Stimulated activated CD8-positive, alpha-beta memory T cell treated with anti-CD3 and anti-CD28 coated beads, Interleukin-15, amount 100 ng/mL, for 4 hours (primary cell): ENCODE data around the gene DONSON.

ENCODE experiments used
- DNase-seq, 2 donors: peaks; one replicate each; pipeline ENCODE4 v3.0.0-alpha.2; 2020; ENCODE audit warnings: low read depth in 2 of 2

DONSON gene

GRCh38 chr21:33561373-33561772, 27.1 kb downstream of the DONSON start:
- DNase-seq = no peak

GRCh38 chr21:33560965-33561364, 27.5 kb downstream of the DONSON start:
- no peak for DNase-seq

- no peak for DNase-seq
These were observed 28.7 kb downstream of the DONSON start for GRCh38 chr21:33559813-33560212.

GRCh38 chr21:33558777-33559421, 29.6 kb downstream of the DONSON start:
- no peak for DNase-seq

- no peak for DNase-seq
These were observed 31.0 kb downstream of the DONSON start for GRCh38 chr21:33557447-33557846.

GRCh38 chr21:33554982-33555344, 33.5 kb downstream of the DONSON start:
- no peak for DNase-seq

- no peak for DNase-seq
These were observed 34.1 kb downstream of the DONSON start for GRCh38 chr21:33554236-33554981.

GRCh38 chr21:33552999-33553598, 35.4 kb downstream of the DONSON start:
- DNase-seq = no peak

- DNase-seq = no peak
These were observed 36.1 kb downstream of the DONSON start for GRCh38 chr21:33552093-33552998.

GRCh38 chr21:33551664-33552063, 36.8 kb downstream of the DONSON start:
- DNase-seq = no peak

- DNase-seq = no peak
These were observed 37.5 kb downstream of the DONSON start for GRCh38 chr21:33550772-33551660.

GRCh38 chr21:33549848-33550771, 38.4 kb downstream of the DONSON start:
- DNase-seq = no peak

GRCh38 chr21:33546086-33546485, 42.4 kb downstream of the DONSON start:
- no peak for DNase-seq

GRCh38 chr21:33544451-33545195, 43.9 kb downstream of the DONSON start:
- no peak for DNase-seq

- DNase-seq = no peak
These were observed 44.9 kb downstream of the DONSON start for GRCh38 chr21:33543505-33544129.

- peak; percentile 95 to 97 for DNase-seq
These were observed 45.6 kb downstream of the DONSON start, which contains the start of gene SON for GRCh38 chr21:33542640-33543504. Gene SON, plus strand, starts transcription at chr21:33543038. Its CDS starts 55 bp downstream, at chr21:33543093.

GRCh38 chr21:33541756-33542639, 46.5 kb downstream of the DONSON start, which contains the start of gene GART:
Gene GART, minus strand, starts transcription at chr21:33542117. Its CDS starts 2,802 bp downstream, at chr21:33539315.
- DNase-seq = peak; percentile 63 to 67
